ENCODE measurements around the gene HEXIM1.

DNA sequence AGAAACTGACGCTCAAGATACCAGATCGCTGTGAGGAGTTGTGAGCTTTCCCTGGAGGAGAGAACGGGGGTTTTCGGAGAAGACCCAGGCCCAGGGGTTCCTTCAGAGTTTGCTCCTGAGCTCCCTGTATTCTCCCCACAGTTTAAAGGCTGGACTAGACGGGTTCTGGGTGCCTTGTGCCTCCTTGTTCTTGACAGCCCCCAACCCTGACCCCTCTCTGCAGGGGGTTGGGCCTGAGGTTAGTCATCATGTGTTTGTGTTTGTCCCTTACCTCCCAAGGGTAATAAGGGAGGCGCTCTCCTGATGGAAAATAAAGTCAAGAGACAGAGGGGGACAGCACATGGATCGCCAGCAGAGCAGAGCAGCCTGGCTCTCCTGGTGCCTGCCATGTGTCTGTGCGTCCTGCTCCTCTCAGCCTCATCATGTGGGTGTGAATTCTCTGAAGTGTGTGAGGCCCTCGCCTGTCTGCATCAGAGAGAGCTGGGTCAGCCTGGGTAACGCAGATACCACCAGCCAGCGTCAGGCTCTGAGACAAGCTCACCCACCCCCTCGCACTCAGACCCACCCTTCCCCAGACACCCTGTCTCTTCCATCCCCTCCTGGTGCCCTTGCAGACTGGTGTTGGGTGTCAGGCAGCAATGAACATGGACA is 22.1 kb downstream of the HEXIM1 start:
- TF ChIP-seq, protein P1, sequence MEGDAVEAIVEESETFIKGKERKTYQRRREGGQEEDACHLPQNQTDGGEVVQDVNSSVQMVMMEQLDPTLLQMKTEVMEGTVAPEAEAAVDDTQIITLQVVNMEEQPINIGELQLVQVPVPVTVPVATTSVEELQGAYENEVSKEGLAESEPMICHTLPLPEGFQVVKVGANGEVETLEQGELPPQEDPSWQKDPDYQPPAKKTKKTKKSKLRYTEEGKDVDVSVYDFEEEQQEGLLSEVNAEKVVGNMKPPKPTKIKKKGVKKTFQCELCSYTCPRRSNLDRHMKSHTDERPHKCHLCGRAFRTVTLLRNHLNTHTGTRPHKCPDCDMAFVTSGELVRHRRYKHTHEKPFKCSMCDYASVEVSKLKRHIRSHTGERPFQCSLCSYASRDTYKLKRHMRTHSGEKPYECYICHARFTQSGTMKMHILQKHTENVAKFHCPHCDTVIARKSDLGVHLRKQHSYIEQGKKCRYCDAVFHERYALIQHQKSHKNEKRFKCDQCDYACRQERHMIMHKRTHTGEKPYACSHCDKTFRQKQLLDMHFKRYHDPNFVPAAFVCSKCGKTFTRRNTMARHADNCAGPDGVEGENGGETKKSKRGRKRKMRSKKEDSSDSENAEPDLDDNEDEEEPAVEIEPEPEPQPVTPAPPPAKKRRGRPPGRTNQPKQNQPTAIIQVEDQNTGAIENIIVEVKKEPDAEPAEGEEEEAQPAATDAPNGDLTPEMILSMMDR (IDR thresholded peaks at IDR 0.05), result no peak
- no peak for TF ChIP-seq POLR2A (IDR thresholded peaks at IDR 0.05; ENCODE audit: low read depth)
- no peak for TF ChIP-seq POLR2AphosphoS5 (IDR thresholded peaks at IDR 0.05)
